HepG2 (cell line): Measurements from ENCODE around the gene STRIP1. TPM values are rescaled to one million over a fixed set of nuclear protein-coding genes. Genes with fewer than 3 reads are reported as not detected.
A peak's percentile ranks its signal among the peaks of the same experiment; 100 is the strongest.

Source experiments
- DDIT3 ChIP-seq: sonication (generic); formaldehyde crosslinking; IDR thresholded peaks from 2 replicates; pipeline ENCODE4 v1.4.0; 2020; ENCODE audit warnings: mild to moderate bottlenecking, missing genetic modification reagents
- FOXJ3 ChIP-seq: sonication (generic); formaldehyde crosslinking; IDR thresholded peaks from 2 replicates; pipeline ENCODE4 v1.4.0; 2020; ENCODE audit warnings: missing genetic modification reagents, mild to moderate bottlenecking, borderline replicate concordance
- GLI4 ChIP-seq: sonication (generic); formaldehyde crosslinking; IDR thresholded peaks from 2 replicates; pipeline ENCODE4 v1.5.1; 2020; ENCODE audit warnings: missing genetic modification reagents, mild to moderate bottlenecking, moderate library complexity, borderline replicate concordance
- HNF4G ChIP-seq, 2 experiments: sonication (generic) in 1 of 2; formaldehyde crosslinking in 1 of 2; IDR thresholded peaks; 2 replicates each; pipeline versions ENCODE4 v1.4.0 to v1.6.1; 2011 to 2020; ENCODE audit warnings: borderline replicate concordance in 2 of 2, low read depth in 2 of 2, mild to moderate bottlenecking in 2 of 2, low read length in 1 of 2, missing genetic modification reagents in 1 of 2, moderate library complexity in 1 of 2
- IKZF5 ChIP-seq: IDR thresholded peaks from 2 replicates; pipeline ENCODE4 v1.6.1; 2018; ENCODE audit warnings: missing genetic modification reagents, mild to moderate bottlenecking, missing compliant biosample characterization
- MIXL1 ChIP-seq: IDR thresholded peaks from 2 replicates; pipeline ENCODE4 v1.6.1; 2016
- PHF8 ChIP-seq: sonication (generic); formaldehyde crosslinking; IDR thresholded peaks from 2 replicates; pipeline ENCODE4 v1.5.0; 2020; ENCODE audit warnings: missing genetic modification reagents
- RELA ChIP-seq: sonication (generic); formaldehyde crosslinking; IDR thresholded peaks from 2 replicates; pipeline ENCODE4 v1.4.0; 2020; ENCODE audit warnings: missing genetic modification reagents
- SMAD9 ChIP-seq: sonication (generic); formaldehyde crosslinking; IDR thresholded peaks from 2 replicates; pipeline ENCODE4 v1.5.1; 2020; ENCODE audit warnings: mild to moderate bottlenecking, missing genetic modification reagents
- SNAI1 ChIP-seq: sonication (generic); formaldehyde crosslinking; IDR thresholded peaks from 2 replicates; pipeline ENCODE4 v1.5.0; 2020; ENCODE audit warnings: mild to moderate bottlenecking, missing genetic modification reagents, borderline replicate concordance
- SP2 ChIP-seq: sonication (generic); formaldehyde crosslinking; IDR thresholded peaks from 2 replicates; pipeline ENCODE4 v1.5.1; 2020; ENCODE audit warnings: mild to moderate bottlenecking, missing genetic modification reagents
- THAP7 ChIP-seq: sonication (generic); formaldehyde crosslinking; IDR thresholded peaks from 2 replicates; pipeline ENCODE4 v1.8.1; 2023; ENCODE audit warnings: mild to moderate bottlenecking, missing genetic modification reagents
- ZBTB26 ChIP-seq: IDR thresholded peaks from 2 replicates; pipeline ENCODE4 v1.6.1; 2016; ENCODE audit warnings: missing compliant biosample characterization, missing genetic modification reagents, borderline replicate concordance
- ZKSCAN5 ChIP-seq: sonication (generic); formaldehyde crosslinking; IDR thresholded peaks from 2 replicates; pipeline ENCODE4 v1.5.1; 2020; ENCODE audit warnings: mild to moderate bottlenecking, missing genetic modification reagents
- ZNF180 ChIP-seq: sonication (generic); formaldehyde crosslinking; IDR thresholded peaks from 2 replicates; pipeline ENCODE4 v1.4.0; 2020; ENCODE audit warnings: low read depth, missing genetic modification reagents, borderline replicate concordance
- ZNF576 ChIP-seq: sonication (generic); formaldehyde crosslinking; IDR thresholded peaks from 2 replicates; pipeline ENCODE4 v1.4.0; 2020; ENCODE audit warnings: mild to moderate bottlenecking, missing genetic modification reagents
- ZNF674 ChIP-seq: sonication (generic); formaldehyde crosslinking; IDR thresholded peaks from 2 replicates; pipeline ENCODE4 v1.5.0; 2020; ENCODE audit warnings: low read depth, mild to moderate bottlenecking, missing genetic modification reagents
- ZNF710 ChIP-seq: sonication (generic); formaldehyde crosslinking; IDR thresholded peaks from 2 replicates; pipeline ENCODE4 v1.5.0; 2020; ENCODE audit warnings: mild to moderate bottlenecking, missing genetic modification reagents, borderline replicate concordance
- ZNF788 ChIP-seq: sonication (generic); formaldehyde crosslinking; IDR thresholded peaks from 2 replicates; pipeline ENCODE4 v1.5.0; 2020; ENCODE audit warnings: mild to moderate bottlenecking, missing genetic modification reagents, borderline replicate concordance
- ZNF792 ChIP-seq: IDR thresholded peaks from 2 replicates; pipeline ENCODE4 v1.6.1; 2016
- ZNF850 ChIP-seq: sonication (generic); formaldehyde crosslinking; conservative IDR thresholded peaks from 2 replicates; pipeline ENCODE4 v1.9.0; 2021; ENCODE audit warnings: mild to moderate bottlenecking, missing genetic modification reagents
- ZSCAN21 ChIP-seq: sonication (generic); formaldehyde crosslinking; IDR thresholded peaks from 2 replicates; pipeline ENCODE4 v1.8.0; 2022; ENCODE audit warnings: mild to moderate bottlenecking, missing genetic modification reagents, moderate library complexity, borderline replicate concordance
- polyA plus RNA-seq, 8 experiments: library from polyadenylated mRNA; depleted of rRNA in 3 of 8; stranded (reverse) in 7 of 8; unstranded in 1 of 8; fragments of >200 nt; fragmentation: Illumina TruSeq in 4 of 8; extraction: Trizol in 4 of 8; gene quantifications; 2 replicates each; pipeline versions ENCODE4 v1.2.1 to v1.2.3, GENCODE V29; 2011 to 2016; ENCODE audit warnings: low read depth in 4 of 8, missing spikeins in 1 of 8, mixed read lengths in 1 of 8; ENCODE audit not compliant: insufficient read depth in 1 of 8
- total RNA-seq, 5 experiments: library from RNA; depleted of rRNA; stranded (reverse); fragments of >200 nt; fragmentation: Illumina TruSeq; extraction: Trizol; gene quantifications; 2 replicates each; pipeline ENCODE4 v1.2.3, GENCODE V29; 2016; ENCODE audit warnings: low read depth in 1 of 5

STRIP1 gene
- total and polyA plus RNA-seq, 2 of the 13 experiments (the other 11 are each of a cell fraction or from before 2014, with no cell fraction given): 20.9 to 27.9 TPM

GRCh38 chr1:110034451-110035235 lies at the start of gene STRIP1 (continued):
- TF ChIP-seq IKZF5 (CRISPR knock-in tag) (peak; percentile 84), ZNF788 (CRISPR knock-in tag) (no peak), ZBTB26 (CRISPR knock-in tag) (no peak), HNF4G (IDR thresholded peaks at IDR 0.05; ENCODE audit: borderline replicate concordance, low read depth, low read length) (no peak), HNF4G (CRISPR knock-in tag; IDR thresholded peaks at IDR 0.05; ENCODE audit: borderline replicate concordance, low read depth) (no peak), ZNF710 (CRISPR knock-in tag) (no peak; the same call in 1 of the 2 replicates), ZSCAN21 (CRISPR knock-in tag) (0 out of 2 replicates have a peak, but pooled peaks have one; percentile 45), ZNF792 (CRISPR knock-in tag) (no peak), RELA (CRISPR knock-in tag) (no peak), FOXJ3 (CRISPR knock-in tag) (peak; percentile 54; the same call in 1 of the 2 replicates), SMAD9 (0 out of 2 replicates have a peak, but pooled peaks have one; percentile 5), ZNF850 (CRISPR knock-in tag) (0 out of 2 replicates have a peak, but pooled peaks have one; percentile 12), ZNF180 (CRISPR knock-in tag) (0 out of 2 replicates have a peak, but pooled peaks have one; percentile 30), GLI4 (no peak), THAP7 (CRISPR knock-in tag) (peak; percentile 100), PHF8 (CRISPR knock-in tag) (peak; percentile 79), MIXL1 (peak; percentile 40; the same call in 1 of the 2 replicates), ZNF576 (CRISPR knock-in tag) (no peak), SP2 (peak; percentile 42; the same call in 1 of the 2 replicates), ZNF674 (CRISPR knock-in tag) (no peak; the same call in 1 of the 2 replicates), SNAI1 (no peak), DDIT3 (CRISPR knock-in tag) (no peak), ZKSCAN5 (CRISPR knock-in tag) (no peak)
